ENCODE results near the gene DEK.
"Not testable (repeated sequence)": the region's sequence is repeated elsewhere in the genome, so short reads cannot be mapped to it uniquely, and the experiment has no call there.

The DEK gene

DNA sequence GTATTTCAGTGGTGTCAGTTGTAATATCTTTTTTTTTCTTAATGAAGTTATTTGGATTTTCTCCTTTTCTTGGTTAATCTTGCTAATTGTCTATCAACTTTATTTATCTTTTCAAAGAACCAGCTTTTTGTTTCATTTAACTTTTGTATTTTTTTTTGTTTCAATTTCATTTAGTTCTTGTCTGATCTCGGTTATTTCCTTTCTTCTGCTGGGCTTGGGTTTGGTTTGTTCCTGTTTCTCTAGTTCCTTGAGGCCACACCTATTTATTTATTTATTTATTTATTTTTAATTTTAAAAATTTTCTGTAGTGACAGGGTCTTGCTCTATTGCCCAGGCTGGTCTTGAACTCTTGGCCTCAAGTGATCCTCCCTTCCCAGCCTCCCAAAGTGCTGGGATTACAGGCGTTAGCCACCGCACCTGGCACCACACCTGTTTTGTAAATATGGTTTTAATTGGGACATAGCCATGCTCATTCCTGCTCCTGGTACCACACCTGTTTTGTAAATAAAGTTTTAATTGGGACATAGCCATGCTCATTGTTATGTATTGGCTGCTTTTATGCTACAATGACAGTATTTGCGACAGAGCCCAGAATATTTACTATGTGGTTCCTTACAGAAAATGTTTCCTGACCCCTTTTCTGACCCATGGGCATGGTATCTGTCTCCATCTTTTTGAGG is 86.9 kb downstream of the DEK start:
- Histone ChIP-seq H3K4me3 (ENCODE audit: low read depth, low read length) (no peak overlapping the region), H3K27me3 (ENCODE audit: control insufficient read depth, insufficient read depth, low read length) (no peaks in the 10 kb centered on the region), H3K27ac (ENCODE audit: low read depth, low read length) (no peak overlapping the region), H3K36me3 (ENCODE audit: control insufficient read depth, insufficient read depth, low read length) (peaks cover 4% of the 10 kb centered on the region), H3K9me3 (ENCODE audit: control insufficient read depth, insufficient read depth, low read depth, low read length) (no peaks in the 10 kb centered on the region), H3K4me1 (ENCODE audit: control insufficient read depth, insufficient read depth, low read length) (no peaks in the 10 kb centered on the region), H3K9ac (ENCODE audit: low read length) (no peak overlapping the region)

DNA sequence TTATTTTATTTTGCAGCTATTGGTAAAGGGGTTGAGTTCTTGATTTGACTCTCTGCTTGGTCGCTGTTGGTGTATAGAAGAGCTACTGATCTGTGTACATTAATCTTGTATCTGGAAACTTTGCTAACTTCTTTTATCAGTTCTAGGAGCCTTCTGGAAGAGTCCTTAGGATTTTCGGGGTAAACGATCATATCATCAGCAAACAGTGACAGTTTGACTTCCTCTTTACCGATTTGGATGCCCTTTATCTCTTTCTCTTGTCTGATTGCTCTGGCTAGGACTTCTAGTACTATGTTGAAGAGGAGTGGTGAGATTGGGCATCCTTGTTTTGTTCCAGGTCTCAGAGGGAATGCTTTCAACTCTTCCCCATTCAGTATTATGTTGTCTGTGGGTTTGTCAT is 88.1 kb downstream of the DEK start:
- not testable (repeated sequence) for H3K4me3 ChIP-seq (ENCODE audit: low read depth, low read length); H3K27me3 ChIP-seq (ENCODE audit: control insufficient read depth, insufficient read depth, low read length); H3K9me3 ChIP-seq (ENCODE audit: control insufficient read depth, insufficient read depth, low read depth, low read length); H3K4me1 ChIP-seq (ENCODE audit: control insufficient read depth, insufficient read depth, low read length); H3K36me3 ChIP-seq (ENCODE audit: control insufficient read depth, insufficient read depth, low read length); H3K27ac ChIP-seq (ENCODE audit: low read depth, low read length); H3K9ac ChIP-seq (ENCODE audit: low read length)

All from HUES6 (cell line).